HG02840 (cell line): ENCODE results near the gene ZNF385C.

Experiments used
- ATAC-seq: cut with Tn5 transposase; IDR thresholded peaks from one replicate; pipeline ENCODE4 v1.9.1; 2021; ENCODE audit warnings: mild to moderate bottlenecking, moderate library complexity, moderate number of reproducible peaks; ENCODE audit not compliant: unreplicated experiment, low FRiP score

Gene ZNF385C

DNA sequence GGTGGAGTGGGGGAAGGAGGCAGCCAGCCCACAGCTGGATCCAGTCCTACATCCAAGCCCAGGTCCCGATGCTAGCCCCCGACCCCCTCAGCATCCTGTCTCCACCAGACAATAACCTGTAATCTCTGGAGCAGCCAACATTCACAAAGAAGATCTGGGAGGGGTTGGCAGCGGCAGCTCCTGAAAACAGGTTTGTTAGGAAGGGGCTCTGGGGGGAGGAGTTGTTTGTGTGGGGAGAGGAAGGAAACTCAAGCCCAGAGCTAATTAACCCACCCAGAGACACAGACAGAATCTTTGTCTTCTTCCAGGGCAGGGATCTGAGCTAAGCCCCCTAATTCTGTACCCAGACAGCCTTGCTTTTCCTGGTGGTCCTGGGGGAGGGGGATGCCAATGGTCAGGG, 43.2 kb downstream of the ZNF385C start:
- no peak for ATAC-seq

- ATAC-seq = no peak
Observed at GRCh38 chr17:42053731-42054500, 44.4 kb downstream of the ZNF385C start.

DNA sequence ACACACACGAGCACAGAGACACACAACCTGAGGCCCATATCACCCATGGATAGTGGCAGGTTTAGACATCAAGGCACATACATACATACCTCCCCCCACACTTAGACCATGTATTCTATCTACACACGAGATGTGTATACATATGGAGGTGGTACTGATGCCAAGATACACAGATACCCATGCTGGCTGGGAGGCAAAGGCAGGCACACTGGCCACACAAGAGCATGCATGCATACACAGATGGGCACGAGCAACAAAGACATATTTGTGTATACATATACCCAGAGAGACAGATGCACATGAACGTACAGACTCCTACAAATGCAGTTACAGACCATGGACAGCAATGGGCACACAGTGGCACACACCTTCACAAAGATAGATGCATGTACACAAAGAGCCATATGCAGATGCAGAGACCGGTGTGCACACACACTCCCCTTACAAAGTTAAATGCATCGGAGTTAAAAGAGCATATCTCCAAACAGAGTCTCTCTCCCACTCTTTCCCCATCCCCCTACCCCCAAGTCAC, 45.9 kb downstream of the ZNF385C start:
- ATAC-seq = no peak

- no peak for ATAC-seq
Observed at GRCh38 chr17:42051645-42052044, 46.6 kb downstream of the ZNF385C start.

DNA sequence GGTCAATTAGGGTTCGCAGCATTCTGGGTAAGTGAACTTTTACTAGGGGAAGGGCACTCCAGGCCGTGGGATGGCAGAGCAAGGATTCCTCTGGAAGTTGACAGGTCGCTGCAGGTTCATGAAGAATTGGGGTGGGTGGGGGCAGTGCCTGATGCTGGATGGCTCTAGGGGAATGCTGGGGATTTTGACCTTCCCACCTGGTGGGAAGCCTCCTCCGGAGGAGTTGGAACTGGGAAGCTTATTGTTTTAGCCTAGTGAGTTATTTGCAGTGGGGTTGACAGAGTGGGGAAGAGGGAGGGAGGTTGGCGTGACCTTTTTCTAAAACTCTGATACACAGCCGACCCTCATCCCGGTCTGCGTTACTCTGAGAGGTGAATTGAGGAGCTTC, 47.3 kb downstream of the ZNF385C start:
- no peak for ATAC-seq

- no peak for ATAC-seq
Observed at GRCh38 chr17:42050393-42051012, 47.8 kb downstream of the ZNF385C start, which contains the start of gene C17orf113. Gene C17orf113 (minus strand): TSS chr17:42050601. CDS start chr17:42043376, 7,225 bp downstream.

DNA sequence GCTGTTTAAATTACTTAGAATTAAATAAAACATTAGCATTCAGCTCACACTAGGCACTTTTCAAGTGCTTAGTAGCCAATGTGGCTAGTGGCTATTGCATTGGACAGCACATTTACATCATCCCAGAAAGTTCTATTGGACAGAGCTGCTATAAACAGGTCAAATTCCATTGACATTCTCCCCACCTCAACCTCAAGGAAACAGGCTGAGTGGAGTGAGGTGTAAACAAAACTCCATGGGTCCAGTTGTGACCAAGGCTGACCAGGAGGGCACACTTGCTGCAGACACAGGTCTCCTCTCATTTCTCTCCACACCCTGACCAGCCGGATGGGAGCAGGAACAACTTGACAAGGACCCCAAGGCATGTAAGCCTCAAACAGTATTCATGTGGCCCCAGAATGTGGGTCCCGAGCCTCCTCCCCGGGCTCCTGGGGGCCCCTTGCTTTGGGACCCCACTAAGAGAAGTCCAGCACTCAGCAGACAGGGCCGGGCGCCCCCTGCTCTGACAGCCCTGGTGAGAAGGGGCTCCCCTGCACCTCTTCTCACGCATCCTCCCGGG, 48.4 kb downstream of the ZNF385C start:
- no peak for ATAC-seq

- no peak for ATAC-seq
Observed at GRCh38 chr17:42047343-42047742, 50.9 kb downstream of the ZNF385C start.

DNA sequence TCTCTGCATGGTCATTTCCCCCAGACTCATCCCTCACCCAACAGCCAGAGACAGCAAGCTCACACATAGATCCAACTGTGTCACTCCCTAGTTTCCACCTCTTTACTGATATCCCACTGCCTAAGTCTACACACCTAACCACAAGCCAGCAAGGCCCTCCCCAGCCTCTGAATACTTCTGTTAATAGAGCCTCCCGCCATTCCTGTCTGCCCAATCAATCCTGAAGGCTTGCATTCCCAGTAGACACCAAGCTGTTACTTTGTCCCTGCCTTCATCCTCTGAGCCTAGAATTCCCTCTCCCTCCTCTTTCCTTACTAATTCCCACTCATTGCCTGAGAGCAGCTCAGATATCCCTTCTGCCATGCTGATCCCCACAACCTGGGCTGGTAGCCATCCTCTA, 52.6 kb downstream of the ZNF385C start:
- no peak for ATAC-seq

- ATAC-seq = no peak
Observed at GRCh38 chr17:42042598-42043319, 55.5 kb downstream of the ZNF385C start.

DNA sequence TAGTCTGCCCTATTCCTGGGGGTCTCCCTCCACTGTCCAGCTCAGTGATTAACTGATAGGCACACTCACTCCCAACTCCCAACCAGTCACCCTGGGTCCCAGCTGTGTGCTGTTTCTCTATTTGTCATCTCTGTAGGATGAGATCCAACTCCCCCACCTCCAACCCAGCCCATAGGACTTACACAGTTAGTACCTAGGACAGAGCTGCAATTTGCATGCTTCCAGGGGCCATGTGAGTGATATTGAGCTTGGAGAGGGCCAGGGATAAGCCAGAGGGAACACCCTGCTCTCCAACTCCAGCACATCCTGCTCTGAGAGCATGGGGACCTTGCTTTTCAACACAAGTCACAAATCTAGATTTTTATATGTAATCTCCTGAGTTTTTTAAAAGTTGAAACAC, 56.7 kb downstream of the ZNF385C start:
- no peak for ATAC-seq

DNA sequence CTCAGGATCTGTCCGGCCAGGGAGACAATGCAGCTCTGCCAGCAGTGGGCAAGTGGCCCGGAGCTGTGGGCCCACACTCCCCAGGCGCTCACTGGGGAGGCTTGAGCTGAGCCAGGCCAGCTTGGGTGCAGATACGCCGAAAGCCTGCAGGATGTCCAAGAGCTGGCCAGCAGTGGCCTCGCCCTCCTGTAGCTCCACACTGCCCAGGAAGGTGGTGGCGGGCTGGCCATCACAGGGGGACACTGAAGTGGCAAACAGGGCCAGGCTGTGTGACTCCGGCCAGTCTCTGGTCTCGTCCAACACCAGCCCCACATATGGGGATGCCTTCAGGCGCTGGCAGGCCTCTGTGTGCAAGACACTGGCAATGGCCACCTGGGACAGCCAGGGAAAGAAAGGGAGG, 57.5 kb downstream of the ZNF385C start:
- ATAC-seq = no peak

DNA sequence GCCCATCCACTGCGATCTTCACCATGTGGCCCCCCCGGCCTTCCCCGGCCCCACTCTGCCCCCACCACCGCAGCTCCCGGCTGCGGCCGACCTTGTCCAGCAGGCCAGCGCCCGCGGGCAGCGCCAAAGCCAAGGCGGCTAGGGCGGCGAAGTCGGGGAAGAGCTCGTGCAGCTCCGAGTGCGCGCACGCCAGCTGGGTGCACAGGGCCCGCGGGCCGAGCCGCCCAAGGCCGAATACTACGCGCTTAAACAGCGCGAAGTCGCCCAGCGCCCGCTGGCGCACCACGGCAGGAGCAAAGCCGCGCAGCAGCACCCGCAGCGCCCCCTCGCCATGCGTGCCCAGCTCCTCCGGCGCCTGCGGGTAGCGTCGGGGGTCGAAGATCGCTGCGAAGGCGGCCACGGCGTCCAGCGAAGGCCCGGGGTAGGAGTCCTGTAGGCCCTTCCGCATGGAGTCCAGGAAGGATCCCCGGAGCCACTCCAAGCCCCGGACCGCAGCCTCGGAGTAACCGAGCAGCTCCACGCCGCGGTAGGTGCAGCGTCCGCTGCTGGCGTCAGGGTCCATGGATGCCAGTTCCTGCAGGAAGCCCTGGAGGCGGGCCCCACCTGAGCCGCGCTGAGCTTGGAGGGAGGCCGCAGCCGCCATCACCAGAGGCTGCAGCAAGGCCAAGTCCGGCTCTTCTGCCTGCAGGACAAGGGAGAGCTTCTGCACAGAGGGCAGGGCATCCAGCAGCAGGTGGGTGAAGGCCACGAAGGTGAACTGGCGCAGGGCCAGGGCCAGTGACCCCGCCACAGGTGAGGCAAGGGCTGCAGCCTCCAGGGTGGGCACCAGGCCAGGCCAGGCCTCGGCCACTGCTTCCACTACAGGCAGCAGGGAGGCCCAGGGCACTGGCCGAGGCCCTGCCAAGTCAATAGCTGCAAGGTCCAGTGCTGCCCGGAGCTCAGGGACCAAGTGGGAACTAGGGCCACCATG, 58.2 kb downstream of the ZNF385C start:
- ATAC-seq = no peak

GRCh38 chr17:42038221-42038973, 59.9 kb downstream of the ZNF385C start:
- ATAC-seq = no peak

GRCh38 chr17:42034059-42034458, 64.2 kb downstream of the ZNF385C start:
- ATAC-seq = no peak

GRCh38 chr17:42031584-42031983, 66.7 kb downstream of the ZNF385C start:
- no peak for ATAC-seq

- no peak for ATAC-seq
Observed at GRCh38 chr17:42028791-42029127, 69.5 kb downstream of the ZNF385C start.

GRCh38 chr17:42027961-42028790, 70.1 kb downstream of the ZNF385C start:
- no peak for ATAC-seq

DNA sequence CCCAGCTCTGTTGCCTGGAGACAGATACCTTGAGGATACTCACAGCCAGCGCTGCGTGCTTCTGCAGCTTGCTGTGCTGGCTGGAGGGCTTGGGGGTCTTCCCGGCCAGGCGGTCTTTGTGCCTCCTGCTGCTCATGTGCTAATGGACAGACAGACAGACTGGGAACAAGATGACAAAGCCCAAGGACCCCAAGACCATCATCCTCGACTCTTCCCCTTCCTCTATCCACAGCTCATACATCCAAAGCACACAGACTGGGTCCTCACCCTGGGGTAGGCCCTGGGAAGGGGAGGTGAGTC, 70.7 kb downstream of the ZNF385C start:
- ATAC-seq = no peak
